Astrocyte (in vitro differentiated cells and primary cell): ENCODE results near the gene ALG5. TPM values are rescaled to one million over a fixed set of nuclear protein-coding genes. Genes with fewer than 3 reads are reported as not detected.

Experiments
- DNase-seq: peaks from one replicate; pipeline ENCODE4 v3.0.0-alpha.2; 2010; ENCODE audit warnings: low read depth
- FAIRE-seq: peaks from 2 replicates; lab custom pipeline; 2011; peaks lifted over from hg19 to GRCh38; lab: Jason Lieb, UNC
- H2AFZ ChIP-seq: 2 replicates; pipeline ENCODE4 v1.6.0; 2012; ENCODE audit warnings: low read depth, low read length, inconsistent platforms
- H3K27ac ChIP-seq: 2 replicates; pipeline ENCODE4 v1.5.1; 2011; ENCODE audit warnings: low read depth, low read length, inconsistent platforms
- H3K27me3 ChIP-seq: 2 replicates; pipeline ENCODE4 v1.6.0; 2011; ENCODE audit warnings: low read length, inconsistent platforms; ENCODE audit not compliant: insufficient read depth
- H3K36me3 ChIP-seq: 2 replicates; pipeline ENCODE4 v1.5.1; 2011; ENCODE audit warnings: low read length, inconsistent platforms; ENCODE audit not compliant: insufficient read depth
- H3K4me1 ChIP-seq: 2 replicates; pipeline ENCODE4 v1.5.1; 2011; ENCODE audit warnings: low read length, inconsistent platforms; ENCODE audit not compliant: insufficient read depth
- H3K4me2 ChIP-seq: 2 replicates; pipeline ENCODE4 v1.6.0; 2012; ENCODE audit warnings: low read length, inconsistent platforms
- H3K4me3 ChIP-seq: 2 replicates; pipeline ENCODE4 v1.5.1; 2011; ENCODE audit warnings: low read depth, mild to moderate bottlenecking, low read length, inconsistent platforms; ENCODE audit not compliant: insufficient read depth
- H3K79me2 ChIP-seq: 2 replicates; pipeline ENCODE4 v1.6.0; 2012; ENCODE audit warnings: mild to moderate bottlenecking, low read length, inconsistent platforms; ENCODE audit not compliant: insufficient read depth
- H3K9ac ChIP-seq: 2 replicates; pipeline ENCODE4 v1.6.0; 2012; ENCODE audit warnings: mild to moderate bottlenecking, low read length, inconsistent platforms
- H3K9me3 ChIP-seq: 2 replicates; pipeline ENCODE4 v1.5.1; 2012; ENCODE audit warnings: low read depth, mild to moderate bottlenecking, low read length, inconsistent platforms; ENCODE audit not compliant: insufficient read depth
- H4K20me1 ChIP-seq: 2 replicates; pipeline ENCODE4 v1.6.0; 2012; ENCODE audit warnings: low read length, inconsistent platforms; ENCODE audit not compliant: insufficient read depth
- H3K27ac Mint-ChIP-seq: one replicate; pipeline ENCODE4 v1.8.0; 2021; ENCODE audit warnings: mild to moderate bottlenecking, mixed read lengths; ENCODE audit not compliant: unreplicated experiment
- H3K27me3 Mint-ChIP-seq: one replicate; pipeline ENCODE4 v1.8.0; 2021; ENCODE audit warnings: low read depth, mixed read lengths; ENCODE audit not compliant: unreplicated experiment
- H3K36me3 Mint-ChIP-seq: one replicate; pipeline ENCODE4 v1.8.0; 2021; ENCODE audit warnings: low read depth, mixed read lengths; ENCODE audit not compliant: unreplicated experiment
- H3K4me1 Mint-ChIP-seq: one replicate; pipeline ENCODE4 v1.8.0; 2021; ENCODE audit warnings: low read depth, mixed read lengths; ENCODE audit not compliant: unreplicated experiment
- H3K4me3 Mint-ChIP-seq: one replicate; pipeline ENCODE4 v1.8.0; 2021; ENCODE audit warnings: mild to moderate bottlenecking, moderate library complexity, mixed read lengths; ENCODE audit not compliant: unreplicated experiment
- H3K9me3 Mint-ChIP-seq: one replicate; pipeline ENCODE4 v1.8.0; 2021; ENCODE audit warnings: mild to moderate bottlenecking, mixed read lengths; ENCODE audit not compliant: unreplicated experiment
- CTCF ChIP-seq: IDR thresholded peaks from 2 replicates; pipeline ENCODE4 v1.5.1; 2011; ENCODE audit warnings: low read depth, mild to moderate bottlenecking, inconsistent platforms, low read length, moderate library complexity; ENCODE audit not compliant: insufficient read depth
- EZH2 ChIP-seq: IDR thresholded peaks from 2 replicates; pipeline ENCODE4 v1.6.1; 2012; ENCODE audit warnings: mild to moderate bottlenecking, low read length, inconsistent platforms; ENCODE audit not compliant: insufficient read depth
- total RNA-seq: library from RNA; stranded (reverse); gene quantifications from 2 replicates; pipeline ENCODE4 v1.2.1, GENCODE V29; 2021

ALG5 gene
- total RNA-seq, 1 donor from 2014 or later = 26.3 TPM

GRCh38 chr13:37039896-37040295, 40.8 kb upstream of the ALG5 start:
- Mint-ChIP-seq H3K9me3 (peaks cover 3% of the 10 kb centered on the region), H3K27ac (no peak overlapping the region), H3K4me3 (no peak overlapping the region), H3K4me1 (no peaks in the 10 kb centered on the region), H3K36me3 (peaks cover 21% of the 10 kb centered on the region), H3K27me3 (no peaks in the 10 kb centered on the region)
- no peak overlapping the region for H3K27ac ChIP-seq
- no peak overlapping the region for H3K9ac ChIP-seq
- peaks cover 7% of the 10 kb centered on the region for H4K20me1 ChIP-seq
- no peak overlapping the region for H3K4me3 ChIP-seq
- TF ChIP-seq EZH2 (no peak), CTCF (no peak)
- no peak overlapping the region for H2AFZ ChIP-seq
- H3K36me3 ChIP-seq = peaks cover 70% of the 10 kb centered on the region
- no peak overlapping the region for H3K4me2 ChIP-seq
- no peaks in the 10 kb centered on the region for H3K27me3 ChIP-seq
- no peak for DNase-seq
- peaks cover 15% of the 10 kb centered on the region for H3K79me2 ChIP-seq
- H3K9me3 ChIP-seq = no peaks in the 10 kb centered on the region
- no peak for FAIRE-seq
- no peaks in the 10 kb centered on the region for H3K4me1 ChIP-seq

GRCh38 chr13:37037241-37037640, 38.1 kb upstream of the ALG5 start:
- Histone ChIP-seq H4K20me1 (peaks cover 6% of the 10 kb centered on the region), H3K4me2 (no peak overlapping the region), H3K27ac (no peak overlapping the region), H3K9me3 (no peaks in the 10 kb centered on the region), H3K79me2 (peaks cover 4% of the 10 kb centered on the region), H3K9ac (no peak overlapping the region), H3K27me3 (no peaks in the 10 kb centered on the region), H3K4me1 (no peaks in the 10 kb centered on the region), H3K36me3 (peaks cover 73% of the 10 kb centered on the region), H3K4me3 (no peak overlapping the region), H2AFZ (no peak overlapping the region)
- Mint-ChIP-seq H3K27me3 (no peaks in the 10 kb centered on the region), H3K9me3 (peaks cover 6% of the 10 kb centered on the region), H3K4me1 (no peaks in the 10 kb centered on the region), H3K4me3 (no peak overlapping the region), H3K27ac (no peak overlapping the region), H3K36me3 (peaks cover 38% of the 10 kb centered on the region)
- no peak for TF ChIP-seq CTCF
- DNase-seq = no peak
- FAIRE-seq = no peak

DNA sequence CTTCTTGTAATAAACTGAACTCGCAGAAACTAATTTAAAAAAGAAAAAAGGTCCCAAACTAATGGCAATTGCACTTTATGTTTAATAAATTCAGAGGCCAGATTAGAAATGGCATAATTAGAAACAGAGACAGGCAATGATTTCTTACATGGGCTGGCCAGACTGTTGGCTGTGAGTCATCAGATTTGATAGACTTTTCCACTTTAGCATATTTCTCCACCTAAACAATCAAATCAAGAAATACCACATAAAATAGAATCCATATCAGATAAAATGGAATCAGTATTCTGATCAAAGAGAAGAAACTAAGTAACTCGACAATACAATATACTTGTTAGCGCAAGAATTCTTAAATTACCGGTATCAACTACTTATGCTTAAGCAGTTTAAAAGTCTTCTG, 30.5 kb upstream of the ALG5 start:
- Histone ChIP-seq H2AFZ (no peak overlapping the region), H3K27ac (peak overlapping the region; percentile 10), H3K4me3 (no peak overlapping the region), H3K9ac (no peak overlapping the region), H3K27me3 (no peaks in the 10 kb centered on the region), H3K36me3 (peaks cover 58% of the 10 kb centered on the region), H4K20me1 (peaks cover 4% of the 10 kb centered on the region), H3K4me2 (no peak overlapping the region), H3K4me1 (no peaks in the 10 kb centered on the region), H3K9me3 (no peaks in the 10 kb centered on the region), H3K79me2 (peaks cover 9% of the 10 kb centered on the region)
- Mint-ChIP-seq H3K4me3 (no peak overlapping the region), H3K27ac (no peak overlapping the region), H3K36me3 (peaks cover 20% of the 10 kb centered on the region), H3K27me3 (no peaks in the 10 kb centered on the region), H3K9me3 (peaks cover 6% of the 10 kb centered on the region), H3K4me1 (peaks cover 4% of the 10 kb centered on the region)
- DNase-seq = peak; percentile 28
- FAIRE-seq = no peak
- TF ChIP-seq EZH2 (no peak), CTCF (no peak)
